Karpas-422 (cell line): ENCODE data around the gene GZF1. TPM values are rescaled to one million over a fixed set of nuclear protein-coding genes. Genes with fewer than 3 reads are reported as not detected.

Experiments
- DNase-seq: peaks from one replicate; pipeline ENCODE4 v3.0.0-alpha.2; 2015
- H2AFZ ChIP-seq: fragments of 200-600 bp; sonication (generic); 2 replicates; pipeline ENCODE4 v1.6.1; 2014; ENCODE audit warnings: antibody characterized with exemption, low read length, mixed read lengths
- H3K27ac ChIP-seq: fragments of 200-600 bp; sonication (generic); 2 replicates; pipeline ENCODE4 v1.5.1; 2014; ENCODE audit warnings: mild to moderate bottlenecking, low read length, moderate library complexity
- H3K27me3 ChIP-seq: fragments of 200-600 bp; sonication (generic); 2 replicates; pipeline ENCODE4 v1.6.1; 2014; ENCODE audit warnings: low read length, mixed read lengths
- H3K36me3 ChIP-seq: fragments of 200-600 bp; sonication (generic); 2 replicates; pipeline ENCODE4 v1.6.1; 2014; ENCODE audit warnings: low read length, mixed read lengths; ENCODE audit not compliant: insufficient read depth
- H3K4me1 ChIP-seq: fragments of 200-600 bp; sonication (generic); 2 replicates; pipeline ENCODE4 v1.6.1; 2014; ENCODE audit warnings: mild to moderate bottlenecking, low read length, mixed read lengths
- H3K4me2 ChIP-seq: fragments of 200-600 bp; sonication (generic); 2 replicates; pipeline ENCODE4 v1.6.1; 2014; ENCODE audit warnings: low read length, low read depth, mild to moderate bottlenecking; ENCODE audit not compliant: poor library complexity, severe bottlenecking
- H3K4me3 ChIP-seq: fragments of 200-600 bp; sonication (generic); 2 replicates; pipeline ENCODE4 v1.5.1; 2014; ENCODE audit warnings: mild to moderate bottlenecking, antibody characterized with exemption, low read length, mixed read lengths
- H3K79me2 ChIP-seq: fragments of 200-600 bp; sonication (generic); 2 replicates; pipeline ENCODE4 v1.6.1; 2014; ENCODE audit warnings: mild to moderate bottlenecking, low read length, mixed read lengths
- H3K9ac ChIP-seq: fragments of 200-600 bp; sonication (generic); 2 replicates; pipeline ENCODE4 v1.6.0; 2014; ENCODE audit warnings: low read length
- H3K9me2 ChIP-seq: fragments of 200-600 bp; sonication (generic), shearing (Covaris generic); replicated peaks from 2 replicates; pipeline ENCODE4 v1.6.0; 2014; ENCODE audit warnings: mild to moderate bottlenecking, low read length, moderate library complexity; ENCODE audit not compliant: insufficient read depth
- H3K9me3 ChIP-seq: fragments of 300-700, 200-600 bp; sonication (generic); 2 replicates; pipeline ENCODE4 v1.6.1; 2014; ENCODE audit warnings: low read length, mixed read lengths
- H4K20me1 ChIP-seq: fragments of 200-600 bp; sonication (generic); 2 replicates; pipeline ENCODE4 v1.6.1; 2014; ENCODE audit warnings: mild to moderate bottlenecking, antibody characterized with exemption, low read length, low read depth; ENCODE audit not compliant: insufficient read depth
- total RNA-seq: library from RNA; depleted of rRNA; stranded (reverse); fragments of >200 nt; shearing (Covaris generic); gene quantifications from 2 replicates; pipeline ENCODE4 v1.2.3, GENCODE V29; 2014; ENCODE audit warnings: low replicate concordance

Gene GZF1
- total RNA-seq, 1 experiment from 2014 or later, result 41.4 TPM

DNA sequence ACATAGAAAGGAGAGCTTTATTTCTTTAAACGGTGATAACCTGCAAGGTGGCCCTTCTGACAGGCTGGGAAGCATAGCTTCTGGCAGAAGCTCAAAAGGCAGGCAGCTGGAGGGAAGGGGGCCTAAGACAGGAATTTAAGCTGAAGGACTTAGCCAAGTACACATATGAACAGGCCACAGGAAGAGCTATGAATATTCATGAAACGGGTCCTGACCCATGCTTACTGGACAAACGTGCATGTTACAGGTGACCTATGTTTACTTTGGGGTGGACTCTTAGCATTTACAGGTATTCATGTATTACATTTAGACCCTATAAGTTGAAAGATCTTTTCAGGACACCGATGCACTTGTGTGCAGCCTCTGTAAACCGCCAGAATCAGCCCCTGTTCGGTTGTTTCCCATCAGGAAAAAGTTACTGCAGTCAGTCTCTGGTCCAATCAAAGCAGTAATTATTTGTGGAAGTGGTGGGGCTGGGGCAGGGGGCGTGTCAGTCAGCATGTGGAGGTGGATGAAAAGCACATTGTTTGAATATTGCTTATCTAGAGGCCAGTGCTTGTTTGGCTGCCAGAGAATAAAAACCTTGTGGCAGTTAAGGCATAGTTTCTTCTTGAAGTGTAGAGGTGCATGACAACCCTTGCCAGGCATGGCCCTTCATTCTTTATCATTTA, 2.9 kb upstream of the GZF1 start:
- H4K20me1 ChIP-seq, result peaks cover 20% of the 10 kb centered on the region
- H3K36me3 ChIP-seq, result no peaks in the 10 kb centered on the region; the same call in 1 of the 2 replicates
- peak overlapping the region; percentile 41 for H3K27ac ChIP-seq
- H3K4me2 ChIP-seq, result peak overlapping the region; percentile 75
- DNase-seq, result no peak
- peak overlapping the region; percentile 52 for H3K9ac ChIP-seq
- H3K9me2 ChIP-seq, result no peaks in the 10 kb centered on the region
- H3K27me3 ChIP-seq, result no peaks in the 10 kb centered on the region
- no peaks in the 10 kb centered on the region for H3K9me3 ChIP-seq
- peaks cover 66% of the 10 kb centered on the region for H3K4me1 ChIP-seq
- H2AFZ ChIP-seq, result peak overlapping the region; percentile 77
- peaks cover 48% of the 10 kb centered on the region for H3K79me2 ChIP-seq
- peak overlapping the region; percentile 60 for H3K4me3 ChIP-seq

DNA sequence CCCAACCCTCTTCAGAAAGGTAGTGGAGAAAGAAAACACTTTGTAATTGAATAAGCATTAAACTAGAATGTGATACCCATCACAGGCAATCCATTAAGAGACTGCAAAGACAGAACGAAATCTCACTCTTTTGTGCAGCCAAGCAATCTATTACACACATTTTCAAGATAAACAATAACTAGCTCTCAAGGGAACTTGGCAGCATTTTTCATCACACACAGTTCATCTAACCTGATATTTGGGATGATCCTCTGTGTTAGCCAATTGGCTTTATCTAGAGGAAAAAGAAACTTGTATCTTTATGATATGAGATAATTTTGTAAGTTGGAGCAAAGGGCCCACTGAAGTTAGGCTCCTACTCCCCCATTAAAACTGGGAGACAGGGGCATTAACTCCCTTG, 1.5 kb upstream of the GZF1 start:
- H3K36me3 ChIP-seq, result peaks cover 10% of the 10 kb centered on the region
- peaks cover 49% of the 10 kb centered on the region for H3K79me2 ChIP-seq
- H3K4me1 ChIP-seq, result peaks cover 59% of the 10 kb centered on the region
- H3K27me3 ChIP-seq, result no peaks in the 10 kb centered on the region
- peak overlapping the region; percentile 99 for H3K4me2 ChIP-seq
- H4K20me1 ChIP-seq, result peaks cover 21% of the 10 kb centered on the region; the same call in 1 of the 2 replicates
- H2AFZ ChIP-seq, result no peak overlapping the region
- H3K27ac ChIP-seq, result peak overlapping the region; percentile 68
- peak overlapping the region; percentile 80 for H3K4me3 ChIP-seq
- no peaks in the 10 kb centered on the region for H3K9me3 ChIP-seq
- H3K9me2 ChIP-seq, result no peaks in the 10 kb centered on the region
- no peak for DNase-seq
- peak overlapping the region; percentile 96 for H3K9ac ChIP-seq

DNA sequence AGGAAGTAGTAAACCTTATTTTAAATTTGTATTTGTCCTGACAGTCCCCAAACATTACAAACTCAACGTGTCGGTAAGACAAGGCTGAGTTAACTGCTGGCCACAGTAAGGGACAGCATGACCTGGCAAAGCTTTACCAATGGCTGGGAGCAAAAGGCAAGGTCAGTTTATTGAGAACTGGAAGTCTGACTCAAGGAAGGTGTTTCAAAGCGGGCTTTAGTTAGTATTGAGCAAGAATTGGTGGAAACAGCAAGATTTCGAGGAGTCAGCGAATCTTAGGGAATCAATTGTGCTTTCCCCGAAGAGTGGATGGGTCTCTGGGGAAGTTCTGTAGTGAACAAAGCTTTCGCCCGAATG, 885 bp upstream of the GZF1 start:
- Histone ChIP-seq H3K36me3 (peaks cover 10% of the 10 kb centered on the region), H3K4me1 (peaks cover 58% of the 10 kb centered on the region), H3K9me2 (no peaks in the 10 kb centered on the region), H4K20me1 (peaks cover 25% of the 10 kb centered on the region; the same call in 1 of the 2 replicates), H3K4me2 (peak overlapping the region; percentile 99), H3K9ac (peak overlapping the region; percentile 96), H3K79me2 (peaks cover 50% of the 10 kb centered on the region), H3K27me3 (no peaks in the 10 kb centered on the region), H3K4me3 (peak overlapping the region; percentile 80), H3K9me3 (no peaks in the 10 kb centered on the region), H3K27ac (peak overlapping the region; percentile 68), H2AFZ (no peak overlapping the region)
- no peak for DNase-seq

DNA sequence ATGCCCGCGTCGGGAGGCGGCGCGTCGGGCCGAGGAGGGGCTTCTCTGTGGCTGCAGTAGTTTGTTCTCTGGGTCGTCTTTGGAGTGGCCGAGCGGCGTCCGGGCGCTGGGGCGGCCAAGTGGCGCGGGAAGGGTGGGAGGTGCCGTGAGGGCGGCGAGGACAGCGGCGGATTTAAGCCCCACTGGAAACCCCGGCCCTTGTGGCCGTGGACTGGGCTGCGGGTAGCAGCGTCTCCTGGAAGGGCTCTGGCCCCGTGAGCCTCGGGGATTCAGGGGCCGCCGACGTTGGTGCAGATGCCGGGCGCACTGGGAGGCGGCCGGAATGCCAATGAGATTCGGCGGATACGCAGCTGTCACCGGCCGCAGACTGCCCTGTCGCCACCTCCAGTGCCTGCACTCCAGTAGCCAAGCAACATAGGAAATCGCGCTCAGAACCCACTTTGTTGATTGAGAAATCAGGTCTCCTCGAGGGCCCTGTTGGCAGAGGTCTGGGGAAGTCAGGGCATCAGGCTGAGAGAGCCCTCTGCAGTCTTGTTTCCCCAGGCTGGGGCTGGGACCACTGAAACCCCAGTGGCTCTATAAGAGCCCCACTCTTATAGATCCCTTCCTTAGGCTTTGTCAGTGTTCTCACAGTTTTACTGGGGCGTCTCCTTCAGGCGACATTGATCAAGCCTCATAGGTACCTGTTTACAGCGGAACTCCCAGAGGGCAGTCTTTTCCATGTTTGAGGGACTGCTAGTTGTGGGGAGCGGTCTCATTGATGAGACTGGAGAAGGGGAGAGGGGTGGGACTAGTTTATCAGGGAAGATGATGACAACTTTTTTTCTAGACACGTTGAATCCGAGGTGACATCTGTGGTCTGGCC, 642 bp downstream of the GZF1 start:
- peak; percentile 76 for DNase-seq
- peaks cover 22% of the 10 kb centered on the region for H3K36me3 ChIP-seq
- H4K20me1 ChIP-seq, result peaks cover 31% of the 10 kb centered on the region; the same call in 1 of the 2 replicates
- no peaks in the 10 kb centered on the region for H3K9me2 ChIP-seq
- no peak overlapping the region for H2AFZ ChIP-seq
- peaks cover 61% of the 10 kb centered on the region for H3K4me1 ChIP-seq
- peak overlapping the region; percentile 80 for H3K9ac ChIP-seq
- peak overlapping the region; percentile 88 for H3K4me3 ChIP-seq
- H3K27ac ChIP-seq, result peak overlapping the region; percentile 78
- H3K9me3 ChIP-seq, result no peaks in the 10 kb centered on the region
- peak overlapping the region; percentile 87 for H3K4me2 ChIP-seq
- peaks cover 66% of the 10 kb centered on the region for H3K79me2 ChIP-seq
- no peaks in the 10 kb centered on the region for H3K27me3 ChIP-seq

DNA sequence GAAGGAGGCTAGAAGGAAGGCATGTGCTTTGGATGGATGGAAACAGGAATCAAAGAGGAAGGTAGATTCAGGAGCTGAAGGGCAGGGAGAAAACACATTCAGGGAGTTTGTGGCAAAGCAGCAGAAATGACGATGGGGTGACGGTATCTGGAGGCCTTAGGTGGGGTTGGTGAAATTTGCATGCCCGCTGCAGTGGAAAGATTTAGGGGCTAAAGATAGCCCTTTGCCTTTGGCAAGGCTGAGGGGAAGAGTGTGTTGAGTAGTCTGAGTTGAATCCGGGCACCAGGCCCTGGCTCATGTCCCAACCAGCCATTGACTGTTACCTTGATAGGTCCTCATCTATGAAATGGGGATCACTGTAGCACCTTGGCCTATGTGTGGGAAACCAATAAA, 1.3 kb downstream of the GZF1 start:
- Histone ChIP-seq H3K79me2 (peaks cover 72% of the 10 kb centered on the region), H3K36me3 (peaks cover 26% of the 10 kb centered on the region), H3K9me3 (no peaks in the 10 kb centered on the region), H3K27me3 (no peaks in the 10 kb centered on the region), H3K9me2 (no peaks in the 10 kb centered on the region), H3K4me2 (peak overlapping the region; percentile 87), H2AFZ (no peak overlapping the region), H3K4me1 (peaks cover 63% of the 10 kb centered on the region), H3K9ac (peak overlapping the region; percentile 80), H3K4me3 (peak overlapping the region; percentile 88), H4K20me1 (peaks cover 31% of the 10 kb centered on the region; the same call in 1 of the 2 replicates), H3K27ac (peak overlapping the region; percentile 78)
- DNase-seq, result peak; percentile 79

DNA sequence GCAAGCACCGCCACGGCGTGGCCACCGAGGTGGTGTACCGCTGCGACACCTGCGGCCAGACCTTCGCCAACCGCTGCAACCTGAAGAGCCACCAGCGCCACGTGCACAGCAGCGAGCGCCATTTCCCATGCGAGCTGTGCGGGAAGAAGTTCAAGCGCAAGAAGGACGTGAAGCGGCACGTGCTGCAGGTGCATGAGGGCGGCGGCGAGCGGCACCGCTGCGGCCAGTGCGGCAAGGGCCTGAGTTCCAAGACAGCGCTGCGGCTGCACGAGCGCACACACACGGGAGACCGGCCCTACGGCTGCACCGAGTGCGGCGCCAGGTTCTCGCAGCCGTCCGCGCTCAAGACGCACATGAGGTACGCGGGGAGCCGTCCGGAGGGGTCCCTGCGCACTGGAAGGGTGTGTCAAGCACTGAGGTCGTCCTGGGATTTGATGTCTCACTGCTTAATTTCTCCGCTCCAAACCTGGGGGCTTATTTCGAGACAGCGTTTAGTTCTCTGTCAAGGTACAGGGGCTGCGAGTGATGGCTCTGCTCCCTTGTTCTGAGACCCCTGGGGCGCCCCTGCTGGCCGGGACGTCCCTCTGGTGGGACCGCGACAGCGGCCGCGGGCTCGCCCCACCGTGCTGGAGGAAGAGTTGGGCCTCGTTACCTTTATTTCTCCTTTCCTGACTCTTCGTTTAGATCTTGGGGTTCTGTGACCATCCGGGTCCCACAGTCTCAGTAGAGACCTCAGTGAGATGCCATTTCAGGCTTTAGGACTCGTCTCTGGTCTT, 3.6 kb downstream of the GZF1 start:
- H3K9me2 ChIP-seq, result no peaks in the 10 kb centered on the region
- H3K27ac ChIP-seq, result 0 out of 2 replicates have a peak overlapping the region, but pooled peaks have one; percentile 36
- no peaks in the 10 kb centered on the region for H3K27me3 ChIP-seq
- peaks cover 50% of the 10 kb centered on the region for H3K4me1 ChIP-seq
- H3K4me3 ChIP-seq, result no peak overlapping the region
- no peak overlapping the region for H2AFZ ChIP-seq
- no peak overlapping the region for H3K9ac ChIP-seq
- peaks cover 31% of the 10 kb centered on the region; the same call in 1 of the 2 replicates for H4K20me1 ChIP-seq
- H3K36me3 ChIP-seq, result peaks cover 49% of the 10 kb centered on the region
- peaks cover 93% of the 10 kb centered on the region for H3K79me2 ChIP-seq
- H3K9me3 ChIP-seq, result no peaks in the 10 kb centered on the region
- no peak for DNase-seq
- peak overlapping the region; percentile 57 for H3K4me2 ChIP-seq

DNA sequence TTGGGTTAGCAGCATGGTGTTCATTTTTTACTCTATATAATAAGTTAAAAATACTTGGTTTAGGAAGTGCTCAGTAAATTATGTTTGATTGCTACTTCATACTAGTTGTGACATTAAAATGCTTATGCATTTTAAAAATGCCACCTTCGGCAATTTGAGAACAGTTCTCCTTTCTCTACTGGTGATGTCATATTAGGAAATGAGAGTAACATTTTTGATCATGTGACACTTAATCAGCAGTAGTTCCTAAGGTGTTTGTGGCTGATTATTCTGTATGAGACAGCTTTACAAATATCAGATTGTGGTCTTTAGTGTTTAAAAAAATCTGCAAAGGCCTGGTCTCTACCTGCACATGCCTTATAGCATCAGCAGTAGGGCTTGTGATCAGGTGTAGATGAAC, 4.4 kb downstream of the GZF1 start:
- Histone ChIP-seq H3K27me3 (no peaks in the 10 kb centered on the region), H3K4me2 (peak overlapping the region; percentile 57), H4K20me1 (peaks cover 31% of the 10 kb centered on the region; the same call in 1 of the 2 replicates), H3K27ac (peak overlapping the region; percentile 36; the same call in 1 of the 2 replicates), H3K9me2 (no peaks in the 10 kb centered on the region), H3K36me3 (peaks cover 57% of the 10 kb centered on the region), H3K9me3 (no peaks in the 10 kb centered on the region), H3K4me3 (peak overlapping the region; percentile 29; the same call in 1 of the 2 replicates), H3K9ac (peak overlapping the region; percentile 34; the same call in 1 of the 2 replicates), H2AFZ (no peak overlapping the region), H3K79me2 (peaks cover 89% of the 10 kb centered on the region), H3K4me1 (peaks cover 43% of the 10 kb centered on the region)
- peak; percentile 56 for DNase-seq
